ENCODE measurements around the gene FAM13A. TPM values are rescaled to one million over a fixed set of nuclear protein-coding genes. Genes with fewer than 3 reads are reported as not detected.

Gene FAM13A
- total RNA-seq, 1 experiment from 2014 or later, result 26.7 TPM

GRCh38 chr4:88753658-88754571 lies 303.1 kb downstream of the FAM13A start:
- H3K79me2 ChIP-seq (ENCODE audit: low read depth), result no peaks in the 10 kb centered on the region
- no peak overlapping the region for H2AFZ ChIP-seq
- H3K36me3 ChIP-seq (ENCODE audit: low read depth), result no peaks in the 10 kb centered on the region
- DNase-seq, result no peak
- no peaks in the 10 kb centered on the region for H4K20me1 ChIP-seq (ENCODE audit: insufficient read depth)
- H3K4me2 ChIP-seq, result no peak overlapping the region
- no peak overlapping the region for H3K27ac ChIP-seq
- CTCF ChIA-PET, result no interaction called here
- no peak overlapping the region for H3K4me3 ChIP-seq
- H3K4me1 ChIP-seq (replicated peaks; ENCODE audit: insufficient read depth), result peaks cover 9% of the 10 kb centered on the region; the same call in 1 of the 2 replicates
- H3K9me2 ChIP-seq (ENCODE audit: insufficient read depth), result no peaks in the 10 kb centered on the region
- no peaks in the 10 kb centered on the region for H3K9me3 ChIP-seq (ENCODE audit: insufficient read depth, low read depth)
- BruUV-seq (replicated peaks), result no TSS peak
- intact Hi-C loops (cut with micrococcal nuclease; ENCODE audit: unreplicated experiment), result no loop called here
- H3F3A ChIP-seq (ENCODE audit: insufficient read depth, low read depth), result no peaks in the 10 kb centered on the region
- H3K27me3 ChIP-seq (ENCODE audit: insufficient read depth, low read depth), result no peaks in the 10 kb centered on the region
- TF ChIP-seq CTCF (conservative IDR thresholded peaks at IDR 0.05) (no peak), EZH2 (IDR thresholded peaks at IDR 0.05; ENCODE audit: low read depth) (no peak)
- POLR2A ChIA-PET (ENCODE audit: unreplicated experiment), result no interaction called here

- Histone ChIP-seq H3F3A (ENCODE audit: insufficient read depth, low read depth) (no peaks in the 10 kb centered on the region), H3K36me3 (ENCODE audit: low read depth) (no peaks in the 10 kb centered on the region), H3K4me3 (no peak overlapping the region), H4K20me1 (ENCODE audit: insufficient read depth) (no peaks in the 10 kb centered on the region), H2AFZ (no peak overlapping the region), H3K9me2 (ENCODE audit: insufficient read depth) (no peaks in the 10 kb centered on the region), H3K9me3 (ENCODE audit: insufficient read depth, low read depth) (no peaks in the 10 kb centered on the region), H3K27me3 (ENCODE audit: insufficient read depth, low read depth) (no peaks in the 10 kb centered on the region), H3K79me2 (ENCODE audit: low read depth) (no peaks in the 10 kb centered on the region), H3K4me1 (replicated peaks; ENCODE audit: insufficient read depth) (no peaks in the 10 kb centered on the region), H3K27ac (no peak overlapping the region), H3K4me2 (no peak overlapping the region)
- BruUV-seq (replicated peaks), result no TSS peak
- intact Hi-C loops (cut with micrococcal nuclease; ENCODE audit: unreplicated experiment), result no loop called here
- no peak for DNase-seq
- CTCF ChIA-PET, result no interaction called here
- TF ChIP-seq EZH2 (IDR thresholded peaks at IDR 0.05; ENCODE audit: low read depth) (no peak), CTCF (conservative IDR thresholded peaks at IDR 0.05) (no peak)
- POLR2A ChIA-PET (ENCODE audit: unreplicated experiment), result no interaction called here
Observed at GRCh38 chr4:88752754-88753153, 304.2 kb downstream of the FAM13A start.

- H3K4me3 ChIP-seq, result no peak overlapping the region
- H3K36me3 ChIP-seq (ENCODE audit: low read depth), result no peaks in the 10 kb centered on the region
- no peaks in the 10 kb centered on the region for H3K79me2 ChIP-seq (ENCODE audit: low read depth)
- BruUV-seq (replicated peaks), result no TSS peak
- TF ChIP-seq EZH2 (IDR thresholded peaks at IDR 0.05; ENCODE audit: low read depth) (no peak), CTCF (conservative IDR thresholded peaks at IDR 0.05) (no peak)
- H3K27ac ChIP-seq, result no peak overlapping the region
- DNase-seq, result no peak
- H3K4me2 ChIP-seq, result no peak overlapping the region
- H2AFZ ChIP-seq, result no peak overlapping the region
- CTCF ChIA-PET, result no interaction called here
- no peaks in the 10 kb centered on the region for H3F3A ChIP-seq (ENCODE audit: insufficient read depth, low read depth)
- intact Hi-C loops (cut with micrococcal nuclease; ENCODE audit: unreplicated experiment), result no loop called here
- no peaks in the 10 kb centered on the region for H3K9me3 ChIP-seq (ENCODE audit: insufficient read depth, low read depth)
- H4K20me1 ChIP-seq (ENCODE audit: insufficient read depth), result no peaks in the 10 kb centered on the region
- POLR2A ChIA-PET (ENCODE audit: unreplicated experiment), result no interaction called here
- no peaks in the 10 kb centered on the region for H3K4me1 ChIP-seq (replicated peaks; ENCODE audit: insufficient read depth)
- H3K27me3 ChIP-seq (ENCODE audit: insufficient read depth, low read depth), result no peaks in the 10 kb centered on the region
- no peaks in the 10 kb centered on the region for H3K9me2 ChIP-seq (ENCODE audit: insufficient read depth)
Observed at GRCh38 chr4:88752076-88752463, 304.9 kb downstream of the FAM13A start.

Measured in PC-9 (cell line).